Gastrocnemius medialis (tissue), 4 donors: Measurements from ENCODE around the gene KAZN.

ENCODE experiments used
- CTCF ChIP-seq, 5 experiments: fragments of 450-650 bp in 3 of 5; fragments of 200-600 bp in 2 of 5; sonication (generic) in 2 of 5; IDR thresholded peaks in 4 of 5; conservative IDR thresholded peaks in 1 of 5; 1 replicate in 4 of 5; 2 replicates in 1 of 5; pipeline ENCODE4 v1.5.1; 2016 to 2019; ENCODE audit warnings: antibody characterized with exemption in 5 of 5, mild to moderate bottlenecking in 3 of 5, moderate library complexity in 3 of 5
- POLR2A ChIP-seq, 2 donors: fragments of 450-650 bp; IDR thresholded peaks; one replicate each; pipeline ENCODE4 v1.6.1; 2017; ENCODE audit warnings: antibody characterized with exemption in 2 of 2, mild to moderate bottlenecking in 2 of 2, moderate library complexity in 2 of 2

GRCh38 chr1:14932034-14932638 lies 333.7 kb downstream of the KAZN start:
- TF ChIP-seq POLR2A (IDR thresholded peaks at IDR 0.05) (no peak), CTCF (IDR thresholded peaks at IDR 0.05 in 4 of 5, conservative IDR thresholded peaks at IDR 0.05 in 1 of 5) (no peak)
